Kidney epithelial cell (primary cell): ENCODE data around the gene RNF215. TPM values are rescaled to one million over a fixed set of nuclear protein-coding genes. Genes with fewer than 3 reads are reported as not detected.

Experiments used
- DNase-seq: peaks from one replicate; pipeline ENCODE4 v3.0.0-alpha.2; 2010; ENCODE audit warnings: low read depth
- H3K27me3 ChIP-seq: 2 replicates; pipeline ENCODE4 v1.6.0; 2011; ENCODE audit warnings: low read length; ENCODE audit not compliant: control insufficient read depth, insufficient read depth
- H3K36me3 ChIP-seq: 2 replicates; pipeline ENCODE4 v1.5.1; 2011; ENCODE audit warnings: low read length; ENCODE audit not compliant: control insufficient read depth, insufficient read depth
- H3K4me3 ChIP-seq: 2 replicates; pipeline ENCODE4 v1.5.1; 2011; ENCODE audit warnings: low read depth, mild to moderate bottlenecking, control low read depth, low read length
- total RNA-seq: library from RNA; depleted of rRNA; stranded (reverse); fragments of >200 nt; gene quantifications from 2 replicates; pipeline ENCODE4 v1.2.3, GENCODE V29; 2015
- TF ChIP-seq, protein P1 (sequence below): IDR thresholded peaks from 2 replicates; pipeline ENCODE4 v1.5.1; 2011; ENCODE audit warnings: mild to moderate bottlenecking, moderate library complexity, low read length, control low read depth, inconsistent platforms; ENCODE audit not compliant: insufficient read depth, poor library complexity, severe bottlenecking

The RNF215 gene
- total RNA-seq, 1 donor from 2014 or later = 34.2 TPM

DNA sequence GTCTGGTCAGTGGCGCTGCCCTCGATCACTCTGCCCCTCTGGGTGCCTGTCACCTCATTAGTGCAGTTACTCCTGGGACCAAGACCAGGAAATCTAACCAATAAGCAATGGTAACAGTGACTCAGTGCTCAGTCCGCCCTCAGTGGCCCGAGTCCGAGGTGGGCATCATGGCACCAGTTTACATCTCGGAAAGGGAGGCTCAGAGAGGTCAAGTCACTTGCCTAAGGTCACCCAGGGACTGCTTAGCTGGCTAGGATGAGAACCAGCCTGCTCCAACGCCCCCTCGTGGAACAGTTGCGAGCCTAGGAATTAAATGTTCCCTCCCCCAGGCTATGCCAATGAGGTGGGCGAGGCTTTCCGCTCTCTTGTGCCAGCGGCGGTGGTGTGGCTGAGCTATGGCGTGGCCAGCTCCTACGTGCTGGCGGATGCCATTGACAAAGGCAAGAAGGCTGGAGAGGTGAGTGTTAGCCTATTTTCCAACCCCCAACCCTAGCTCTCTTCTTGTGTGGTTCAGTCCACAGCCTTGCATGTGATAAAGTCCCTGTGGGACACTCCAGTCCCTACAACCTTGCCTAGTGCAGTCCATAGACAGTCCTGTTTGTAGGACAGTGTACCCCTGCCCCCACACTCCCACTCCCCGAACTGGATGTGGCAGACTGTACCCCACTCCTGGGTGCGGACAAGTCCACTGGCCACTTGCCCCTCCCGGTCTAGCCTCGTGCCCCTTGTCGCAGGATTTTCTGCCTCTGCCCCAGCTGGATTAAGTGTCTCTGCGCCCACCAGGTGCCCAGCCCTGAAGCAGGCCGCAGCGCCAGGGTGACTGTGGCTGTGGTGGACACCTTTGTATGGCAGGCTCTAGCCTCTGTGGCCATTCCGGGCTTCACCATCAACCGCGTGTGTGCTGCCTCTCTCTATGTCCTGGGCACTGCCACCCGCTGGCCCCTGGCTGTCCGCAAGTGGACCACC is 39.5 kb upstream of the RNF215 start:
- H3K36me3 ChIP-seq = peaks cover 2% of the 10 kb centered on the region
- peak overlapping the region; percentile 60 for H3K4me3 ChIP-seq
- H3K27me3 ChIP-seq = no peaks in the 10 kb centered on the region
- TF ChIP-seq, protein P1, sequence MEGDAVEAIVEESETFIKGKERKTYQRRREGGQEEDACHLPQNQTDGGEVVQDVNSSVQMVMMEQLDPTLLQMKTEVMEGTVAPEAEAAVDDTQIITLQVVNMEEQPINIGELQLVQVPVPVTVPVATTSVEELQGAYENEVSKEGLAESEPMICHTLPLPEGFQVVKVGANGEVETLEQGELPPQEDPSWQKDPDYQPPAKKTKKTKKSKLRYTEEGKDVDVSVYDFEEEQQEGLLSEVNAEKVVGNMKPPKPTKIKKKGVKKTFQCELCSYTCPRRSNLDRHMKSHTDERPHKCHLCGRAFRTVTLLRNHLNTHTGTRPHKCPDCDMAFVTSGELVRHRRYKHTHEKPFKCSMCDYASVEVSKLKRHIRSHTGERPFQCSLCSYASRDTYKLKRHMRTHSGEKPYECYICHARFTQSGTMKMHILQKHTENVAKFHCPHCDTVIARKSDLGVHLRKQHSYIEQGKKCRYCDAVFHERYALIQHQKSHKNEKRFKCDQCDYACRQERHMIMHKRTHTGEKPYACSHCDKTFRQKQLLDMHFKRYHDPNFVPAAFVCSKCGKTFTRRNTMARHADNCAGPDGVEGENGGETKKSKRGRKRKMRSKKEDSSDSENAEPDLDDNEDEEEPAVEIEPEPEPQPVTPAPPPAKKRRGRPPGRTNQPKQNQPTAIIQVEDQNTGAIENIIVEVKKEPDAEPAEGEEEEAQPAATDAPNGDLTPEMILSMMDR = peak; percentile 81
- DNase-seq = peak; percentile 53

DNA sequence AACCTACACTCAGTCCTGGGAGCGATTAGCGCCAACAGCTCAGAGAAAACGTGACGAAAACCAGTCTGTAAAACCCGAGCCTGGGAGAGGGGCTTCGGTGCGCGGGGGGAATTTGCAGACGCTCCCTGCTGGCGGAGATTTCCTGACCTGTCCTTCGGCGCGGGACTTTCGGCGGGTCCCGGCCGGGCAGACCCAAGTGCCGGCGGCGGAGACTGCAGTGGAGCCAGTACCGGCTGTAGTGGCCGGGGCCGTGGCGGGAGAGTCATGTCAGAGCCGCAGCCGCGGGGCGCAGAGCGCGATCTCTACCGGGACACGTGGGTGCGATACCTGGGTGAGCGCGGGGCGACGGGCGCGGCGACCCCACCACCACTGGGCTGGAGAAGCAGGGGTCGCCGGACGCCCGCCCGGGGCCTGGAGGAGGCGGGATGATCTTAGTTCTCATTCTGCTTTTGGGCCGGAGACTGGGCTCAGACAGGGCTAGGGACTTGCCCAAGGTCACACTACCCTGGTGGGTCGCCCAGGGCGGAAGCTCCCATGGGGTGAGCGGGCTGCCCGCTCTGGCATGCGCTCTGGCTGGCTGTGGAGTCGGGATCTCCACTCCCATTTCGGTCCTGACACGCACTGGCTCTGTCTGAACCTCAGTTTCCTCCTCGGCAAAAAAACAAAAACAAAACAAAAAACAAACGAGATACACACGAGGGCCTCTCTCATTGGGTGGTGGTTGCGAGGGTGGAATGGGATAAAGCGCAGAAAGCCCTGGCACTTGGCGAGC is 38.6 kb upstream of the RNF215 start, which contains the start of gene MTFP1:
Gene MTFP1, plus strand, starts transcription at position 153 of the 772 bp plus-strand sequence. Its CDS starts 112 bp downstream, at position 265.
- Histone ChIP-seq H3K36me3 (peaks cover 2% of the 10 kb centered on the region), H3K27me3 (no peaks in the 10 kb centered on the region), H3K4me3 (peak within 1 kb of the TSS; percentile 60)
- TF ChIP-seq, protein P1 = no peak
- DNase-seq = no peak

DNA sequence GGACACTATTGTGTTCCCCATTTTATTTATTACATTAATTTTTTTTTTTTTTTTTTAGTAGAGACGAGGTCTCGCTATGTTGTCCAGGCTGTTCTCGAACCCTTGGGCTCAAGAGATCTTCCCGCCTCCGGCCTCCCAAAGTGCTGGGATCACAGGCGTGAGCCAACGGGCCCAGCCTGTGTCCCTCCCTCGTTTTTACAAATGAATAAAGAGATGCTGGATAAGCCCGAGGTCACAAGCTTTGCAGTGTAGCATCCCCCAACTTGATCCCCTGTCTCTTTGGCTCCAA is 38.1 kb upstream of the RNF215 start:
- TF ChIP-seq, protein P1 = no peak
- no peak for DNase-seq
- Histone ChIP-seq H3K4me3 (peak overlapping the region; percentile 60), H3K36me3 (peaks cover 2% of the 10 kb centered on the region), H3K27me3 (no peaks in the 10 kb centered on the region)

DNA sequence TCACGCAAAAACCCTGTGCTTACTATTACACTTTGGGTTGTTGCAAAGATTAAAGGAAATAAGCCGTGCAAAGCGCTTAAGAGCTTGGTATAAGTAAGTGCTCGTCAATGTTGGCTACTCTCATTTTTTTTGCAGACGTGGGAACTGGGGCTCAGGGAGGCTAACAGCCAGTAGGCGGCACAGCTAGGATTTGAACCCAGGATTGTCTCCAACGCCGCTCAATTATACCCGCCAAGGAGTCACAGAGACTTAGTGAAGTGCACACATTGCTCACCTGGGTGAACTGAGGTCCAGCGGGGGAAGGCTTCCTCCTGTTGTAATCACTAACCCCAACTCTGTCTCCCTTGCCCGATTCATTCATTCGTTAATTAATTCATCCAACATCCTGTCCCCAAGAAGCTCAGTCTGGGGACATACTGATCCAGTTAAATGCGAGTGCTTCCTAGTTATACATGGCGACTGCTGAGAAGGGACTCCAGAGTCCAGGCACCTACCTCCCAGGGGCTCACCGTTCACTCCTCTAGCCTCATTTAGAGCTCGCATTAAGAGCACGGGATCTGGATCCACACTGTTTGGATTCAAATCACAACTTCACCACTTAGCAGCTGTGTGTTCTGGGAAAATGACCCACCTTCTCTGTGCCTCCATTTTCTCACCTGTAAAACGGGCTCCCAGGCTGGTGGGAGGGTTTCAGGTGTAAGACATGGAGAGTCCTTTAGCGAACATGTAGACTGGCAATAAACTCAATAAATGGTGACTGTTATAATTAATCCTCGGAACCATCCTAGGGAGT is 37.5 kb upstream of the RNF215 start:
- peak overlapping the region; percentile 41 for H3K4me3 ChIP-seq
- peaks cover 2% of the 10 kb centered on the region for H3K36me3 ChIP-seq
- H3K27me3 ChIP-seq = no peaks in the 10 kb centered on the region
- TF ChIP-seq, protein P1 = peak; percentile 14
- no peak for DNase-seq

DNA sequence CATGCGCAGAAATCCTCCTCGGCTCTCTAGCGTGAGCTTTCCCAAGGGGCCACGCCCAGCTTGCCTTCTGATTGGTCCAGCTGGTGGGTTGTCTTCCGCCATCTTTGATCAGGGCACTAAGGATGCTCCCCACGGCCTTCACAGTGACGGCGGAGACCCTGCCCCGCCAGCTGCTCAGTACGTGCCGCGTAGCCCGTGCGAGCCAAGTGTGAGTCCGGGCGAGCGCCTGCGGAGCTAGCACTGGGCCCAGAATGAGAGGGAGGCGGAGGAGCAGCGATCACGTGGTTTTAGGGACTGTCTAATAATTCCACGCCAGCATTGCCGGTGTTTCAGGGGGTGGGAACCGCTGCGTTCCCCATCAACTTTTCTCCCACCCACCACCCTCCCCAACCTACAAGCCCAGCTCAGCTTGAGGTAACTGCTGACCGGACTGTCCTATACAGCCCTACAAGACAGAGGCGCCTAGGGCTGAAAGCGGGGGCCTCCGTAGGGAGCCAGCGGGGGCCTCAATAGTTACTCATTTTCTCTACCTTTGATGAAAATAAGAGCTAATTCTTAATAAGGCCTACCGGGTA is 36.8 kb upstream of the RNF215 start:
- TF ChIP-seq, protein P1 = no peak
- H3K4me3 ChIP-seq = peak overlapping the region; percentile 43
- no peaks in the 10 kb centered on the region for H3K27me3 ChIP-seq
- H3K36me3 ChIP-seq = peaks cover 2% of the 10 kb centered on the region
- DNase-seq = peak; percentile 96
